NCI-H146 treated with DMSO at 0.1 percent for 48 hours (cell line): ENCODE measurements around the gene DUS1L.

Experiments used
- DNase-seq: peaks from one replicate; lab custom pipeline; 2025; ENCODE audit not compliant: unreplicated experiment; lab: John Stamatoyannopoulos, UW

Gene DUS1L

GRCh38 chr17:82015311-82015971, 50.2 kb downstream of the DUS1L start:
- no peak for DNase-seq

DNA sequence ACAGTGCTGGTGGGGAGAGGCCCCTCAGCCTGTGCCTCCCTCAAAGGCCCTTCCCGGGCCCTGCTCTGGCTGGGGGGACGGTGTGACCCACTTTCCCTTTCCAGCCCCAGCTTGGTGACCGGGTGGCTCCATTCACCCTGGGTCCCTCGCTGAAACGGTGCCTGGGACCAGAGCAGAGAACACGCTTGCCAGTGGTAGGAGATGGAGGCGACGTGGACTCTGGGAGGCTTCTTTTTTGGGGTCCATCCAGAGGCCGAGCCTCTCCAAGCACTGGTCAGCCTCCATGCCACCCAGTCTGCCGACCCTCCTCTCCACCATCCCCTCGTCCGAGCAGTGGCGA, 50.7 kb downstream of the DUS1L start:
- DNase-seq = no peak

GRCh38 chr17:82014432-82014831, 51.2 kb downstream of the DUS1L start:
- DNase-seq = no peak

- no peak for DNase-seq
Measured at GRCh38 chr17:82013772-82014321, 51.8 kb downstream of the DUS1L start.

DNA sequence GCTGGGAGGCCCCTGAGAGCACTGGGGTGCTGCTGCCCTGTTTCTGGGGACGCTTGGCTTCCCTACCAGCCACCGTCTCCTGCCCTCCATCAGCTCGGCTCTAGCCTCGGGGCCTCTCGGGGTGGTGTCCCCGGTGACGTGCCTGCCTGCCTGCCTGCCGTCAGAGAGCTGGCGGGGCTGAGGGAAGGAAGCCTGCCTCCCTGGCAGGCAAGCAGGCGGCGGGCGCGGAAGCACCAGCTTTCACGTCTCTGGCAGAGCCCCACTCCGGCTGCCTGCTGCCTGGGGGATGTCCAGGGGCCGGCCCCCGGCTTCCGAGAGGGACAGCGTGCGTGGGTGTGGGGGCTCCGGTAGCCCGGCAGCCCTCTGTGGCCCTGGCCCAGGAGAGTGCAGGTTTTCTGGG, 52.3 kb downstream of the DUS1L start:
- no peak for DNase-seq

- DNase-seq = no peak
Measured at GRCh38 chr17:82012640-82013295, 52.8 kb downstream of the DUS1L start.

- DNase-seq = no peak
Measured at GRCh38 chr17:82012261-82012639, 53.4 kb downstream of the DUS1L start.

GRCh38 chr17:82011617-82012187, 53.9 kb downstream of the DUS1L start:
- DNase-seq = no peak

GRCh38 chr17:82010575-82011525, 54.8 kb downstream of the DUS1L start:
- DNase-seq = no peak

GRCh38 chr17:82009413-82009812, 56.2 kb downstream of the DUS1L start:
- DNase-seq = no peak

GRCh38 chr17:82008941-82009405, 56.6 kb downstream of the DUS1L start:
- DNase-seq = no peak

DNA sequence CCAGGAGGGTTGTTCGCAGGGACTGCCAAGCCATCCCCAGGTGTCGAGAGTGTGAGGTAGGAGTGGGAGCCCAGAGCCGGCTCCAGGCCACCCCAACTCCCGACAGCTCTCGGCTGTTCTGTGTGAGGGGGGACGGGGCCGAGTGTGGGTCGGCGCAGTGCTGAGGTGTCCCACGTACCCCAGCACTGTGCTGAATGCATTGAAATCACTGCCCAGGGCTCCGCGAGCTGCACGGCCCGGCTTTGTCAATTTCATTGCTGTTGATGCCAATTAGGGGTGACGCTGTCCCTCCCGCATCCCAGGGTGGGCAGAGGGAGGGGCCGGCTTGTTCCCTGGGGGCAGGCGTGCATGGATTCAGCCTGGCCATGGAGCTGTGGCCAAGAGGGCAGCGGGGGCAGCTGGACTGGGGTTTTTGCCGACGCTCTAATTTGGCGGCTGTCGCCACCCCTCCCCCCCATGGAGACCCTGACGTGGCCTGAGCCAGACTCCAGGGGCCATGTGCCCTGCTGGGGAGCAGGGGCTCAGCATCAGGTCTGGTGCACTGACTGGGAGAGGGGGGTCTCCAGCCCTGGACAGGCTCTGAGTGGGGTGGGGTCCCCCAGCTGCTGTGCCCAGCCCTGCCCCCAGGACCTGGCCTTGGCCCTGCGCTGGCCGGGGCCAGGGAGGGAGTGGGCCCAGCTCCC, 57.2 kb downstream of the DUS1L start:
- no peak for DNase-seq
